ENCODE measurements around the gene BPIFB6. TPM values are rescaled to one million over a fixed set of nuclear protein-coding genes. Genes with fewer than 3 reads are reported as not detected.

BPIFB6 gene
- total RNA-seq, 2 experiments from 2014 or later, result not detected

- DNase-seq, result no peak
- Mint-ChIP-seq H3K4me1 (ENCODE audit: low read depth) (no peaks in the 10 kb centered on the region), H3K4me3 (no peak overlapping the region), H3K27me3 (ENCODE audit: low read depth) (no peaks in the 10 kb centered on the region), H3K36me3 (ENCODE audit: low read depth) (no peaks in the 10 kb centered on the region), H3K9me3 (no peaks in the 10 kb centered on the region), H3K27ac (no peak overlapping the region)
- CTCF ChIA-PET, result no interaction called here
- intact Hi-C loops (cut with micrococcal nuclease), result no loop called here
Observed at GRCh38 chr20:33081411-33082154, 50.1 kb downstream of the BPIFB6 start.

GRCh38 chr20:33082546-33082945 is 51.1 kb downstream of the BPIFB6 start:
- Mint-ChIP-seq H3K36me3 (ENCODE audit: low read depth) (no peaks in the 10 kb centered on the region), H3K27me3 (ENCODE audit: low read depth) (no peaks in the 10 kb centered on the region), H3K9me3 (no peaks in the 10 kb centered on the region), H3K27ac (no peak overlapping the region), H3K4me3 (no peak overlapping the region), H3K4me1 (ENCODE audit: low read depth) (no peaks in the 10 kb centered on the region)
- intact Hi-C loops (cut with micrococcal nuclease), result no loop called here
- DNase-seq, result no peak
- CTCF ChIA-PET, result no interaction called here

GRCh38 chr20:33083544-33084340 is 52.3 kb downstream of the BPIFB6 start:
- CTCF ChIA-PET, result interaction anchor here (0.6 to 0.9 kb wide), 2 partner anchors 79 to 188 kb away, joined by 4 to 7 read pairs; partner anchors contain the start of gene SUN5
- H3K27me3 Mint-ChIP-seq (ENCODE audit: low read depth), result no peaks in the 10 kb centered on the region
- intact Hi-C loops (cut with micrococcal nuclease), result no loop called here
- no peak for DNase-seq
- H3K27ac Mint-ChIP-seq, result no peak overlapping the region
- H3K4me3 Mint-ChIP-seq, result no peak overlapping the region
- H3K36me3 Mint-ChIP-seq (ENCODE audit: low read depth), result no peaks in the 10 kb centered on the region
- no peaks in the 10 kb centered on the region for H3K9me3 Mint-ChIP-seq
- no peaks in the 10 kb centered on the region for H3K4me1 Mint-ChIP-seq (ENCODE audit: low read depth)

GRCh38 chr20:33084722-33085121 is 53.3 kb downstream of the BPIFB6 start:
- no peaks in the 10 kb centered on the region for H3K4me1 Mint-ChIP-seq (ENCODE audit: low read depth)
- no peak overlapping the region for H3K4me3 Mint-ChIP-seq
- H3K9me3 Mint-ChIP-seq, result no peaks in the 10 kb centered on the region
- H3K27ac Mint-ChIP-seq, result no peak overlapping the region
- H3K36me3 Mint-ChIP-seq (ENCODE audit: low read depth), result no peaks in the 10 kb centered on the region
- intact Hi-C loops (cut with micrococcal nuclease), result no loop called here
- CTCF ChIA-PET, result interaction anchor here (0.6 kb wide), 1 partner anchor 189 kb away, joined by 7 read pairs; no protein-coding TSS in a partner anchor
- no peak for DNase-seq
- no peaks in the 10 kb centered on the region for H3K27me3 Mint-ChIP-seq (ENCODE audit: low read depth)

- H3K27me3 Mint-ChIP-seq (ENCODE audit: low read depth), result no peaks in the 10 kb centered on the region
- H3K4me3 Mint-ChIP-seq, result no peak overlapping the region
- no peaks in the 10 kb centered on the region for H3K4me1 Mint-ChIP-seq (ENCODE audit: low read depth)
- DNase-seq, result no peak
- CTCF ChIA-PET, result interaction anchor here (1.1 kb wide), 1 partner anchor 140 kb away, joined by 3 read pairs; no protein-coding TSS in a partner anchor
- H3K36me3 Mint-ChIP-seq (ENCODE audit: low read depth), result no peaks in the 10 kb centered on the region
- no peak overlapping the region for H3K27ac Mint-ChIP-seq
- H3K9me3 Mint-ChIP-seq, result no peaks in the 10 kb centered on the region
- intact Hi-C loops (cut with micrococcal nuclease), result no loop called here
Observed at GRCh38 chr20:33086052-33086722, 54.7 kb downstream of the BPIFB6 start.

GRCh38 chr20:33091147-33091546 is 59.7 kb downstream of the BPIFB6 start:
- intact Hi-C loops (cut with micrococcal nuclease), result loop anchor here (10.0 kb wide), 1 partner anchor 416 kb away; the partner anchor contains the start of gene C20orf203
- H3K9me3 Mint-ChIP-seq, result no peaks in the 10 kb centered on the region
- H3K4me3 Mint-ChIP-seq, result no peak overlapping the region
- no peaks in the 10 kb centered on the region for H3K27me3 Mint-ChIP-seq (ENCODE audit: low read depth)
- no peaks in the 10 kb centered on the region for H3K36me3 Mint-ChIP-seq (ENCODE audit: low read depth)
- no peak for DNase-seq
- CTCF ChIA-PET, result no interaction called here
- H3K27ac Mint-ChIP-seq, result no peak overlapping the region
- H3K4me1 Mint-ChIP-seq (ENCODE audit: low read depth), result peaks cover 2% of the 10 kb centered on the region

GRCh38 chr20:33091693-33092092 is 60.2 kb downstream of the BPIFB6 start:
- intact Hi-C loops (cut with micrococcal nuclease), result loop anchor here (10.0 kb wide), 1 partner anchor 417 kb away; the partner anchor contains the start of gene C20orf203
- H3K9me3 Mint-ChIP-seq, result no peaks in the 10 kb centered on the region
- no peaks in the 10 kb centered on the region for H3K36me3 Mint-ChIP-seq (ENCODE audit: low read depth)
- H3K4me3 Mint-ChIP-seq, result no peak overlapping the region
- peaks cover 2% of the 10 kb centered on the region for H3K4me1 Mint-ChIP-seq (ENCODE audit: low read depth)
- CTCF ChIA-PET, result no interaction called here
- no peak for DNase-seq
- H3K27ac Mint-ChIP-seq, result no peak overlapping the region
- no peaks in the 10 kb centered on the region for H3K27me3 Mint-ChIP-seq (ENCODE audit: low read depth)

- H3K27ac Mint-ChIP-seq, result no peak overlapping the region
- H3K4me1 Mint-ChIP-seq (ENCODE audit: low read depth), result peaks cover 2% of the 10 kb centered on the region
- CTCF ChIA-PET, result no interaction called here
- no peaks in the 10 kb centered on the region for H3K36me3 Mint-ChIP-seq (ENCODE audit: low read depth)
- no peaks in the 10 kb centered on the region for H3K27me3 Mint-ChIP-seq (ENCODE audit: low read depth)
- intact Hi-C loops (cut with micrococcal nuclease), result loop anchor here (10.0 kb wide), 1 partner anchor 418 kb away; the partner anchor contains the start of gene C20orf203
- DNase-seq, result peak; percentile 8
- H3K4me3 Mint-ChIP-seq, result no peak overlapping the region
- H3K9me3 Mint-ChIP-seq, result no peaks in the 10 kb centered on the region
Observed at GRCh38 chr20:33092361-33092760, 60.9 kb downstream of the BPIFB6 start.

GRCh38 chr20:33093074-33093473 is 61.6 kb downstream of the BPIFB6 start:
- intact Hi-C loops (cut with micrococcal nuclease), result loop anchor here (10.0 kb wide), 1 partner anchor 418 kb away; the partner anchor contains the start of gene C20orf203

GRCh38 chr20:33093582-33093981 is 62.1 kb downstream of the BPIFB6 start:
- Mint-ChIP-seq H3K4me3 (no peak overlapping the region), H3K36me3 (ENCODE audit: low read depth) (no peaks in the 10 kb centered on the region), H3K27me3 (ENCODE audit: low read depth) (no peaks in the 10 kb centered on the region), H3K4me1 (ENCODE audit: low read depth) (peaks cover 2% of the 10 kb centered on the region), H3K9me3 (no peaks in the 10 kb centered on the region), H3K27ac (no peak overlapping the region)
- CTCF ChIA-PET, result no interaction called here
- intact Hi-C loops (cut with micrococcal nuclease), result loop anchor here (10.0 kb wide), 1 partner anchor 419 kb away; the partner anchor contains the start of gene C20orf203
- no peak for DNase-seq

More at GRCh38 chr20:33093074-33093473, 61.6 kb downstream of the BPIFB6 start:
- H3K36me3 Mint-ChIP-seq (ENCODE audit: low read depth), result no peaks in the 10 kb centered on the region
- H3K27me3 Mint-ChIP-seq (ENCODE audit: low read depth), result no peaks in the 10 kb centered on the region
- peaks cover 2% of the 10 kb centered on the region for H3K4me1 Mint-ChIP-seq (ENCODE audit: low read depth)
- no peak overlapping the region for H3K27ac Mint-ChIP-seq
- CTCF ChIA-PET, result no interaction called here
- no peak for DNase-seq
- H3K9me3 Mint-ChIP-seq, result no peaks in the 10 kb centered on the region
- no peak overlapping the region for H3K4me3 Mint-ChIP-seq

Measured in activated naive CD4-positive, alpha-beta T cell treated with anti-CD3 and anti-CD28 coated beads for 36 hours (primary cell).